Renal pelvis (tissue), 3 donors: ENCODE results near the gene TXN2. TPM values are rescaled to one million over a fixed set of nuclear protein-coding genes. Genes with fewer than 3 reads are reported as not detected.

Experiments used
- polyA plus RNA-seq, 3 donors: library from polyadenylated mRNA; unstranded; fragments of 120-200 nt; gene quantifications; one replicate each; pipeline ENCODE4 v1.2.1, GENCODE V29; 2013; ENCODE audit not compliant: insufficient read length in 3 of 3

Gene TXN2
- polyA plus RNA-seq, 3 donors = 124 to 142 (median 126) TPM

Other genes with a start within 250 kb of the TXN2 start
- gene APOL2, start 242.1 kb downstream of the TXN2 start, polyA plus RNA-seq = 10 to 100 TPM; 22.4 to 34.8 (median 34.1) TPM
- 10 to 100 TPM in 1 of 3 donors, 1 to 10 TPM in 2; 8.3 to 14.9 (median 9.3) TPM for gene APOL1, start 228.5 kb downstream of the TXN2 start, polyA plus RNA-seq
- gene MYH9, start 93.7 kb downstream of the TXN2 start, polyA plus RNA-seq = 100 to 1,000 TPM; 250 to 336 (median 293) TPM
- 10 to 100 TPM; 25.7 to 29.8 (median 29.5) TPM for gene FOXRED2, start 25.4 kb upstream of the TXN2 start, polyA plus RNA-seq
- 100 to 1,000 TPM; 261 to 323 (median 296) TPM for gene EIF3D, start 47.5 kb upstream of the TXN2 start, polyA plus RNA-seq
- not detected for gene CACNG2, start 222.1 kb upstream of the TXN2 start, polyA plus RNA-seq